WERI-Rb-1 (cell line): ENCODE measurements around the gene LIM2.

ENCODE experiments used
- DNase-seq: peaks from one replicate; pipeline ENCODE4 v3.0.0-alpha.2; 2020
- H3K27ac ChIP-seq: fragments of 250-450 bp; sonication (Bioruptor Pico); 2 replicates; pipeline ENCODE4 v1.5.1; 2020; ENCODE audit warnings: mild to moderate bottlenecking, moderate library complexity
- H3K27me3 ChIP-seq: fragments of 250-450 bp; sonication (Bioruptor Pico); 2 replicates; pipeline ENCODE4 v1.5.1; 2021; ENCODE audit warnings: mild to moderate bottlenecking, low read depth, moderate library complexity; ENCODE audit not compliant: insufficient read depth, severe bottlenecking
- H3K36me3 ChIP-seq: fragments of 250-450 bp; sonication (Bioruptor Pico); 2 replicates; pipeline ENCODE4 v1.5.1; 2020; ENCODE audit warnings: mild to moderate bottlenecking, moderate library complexity
- H3K4me3 ChIP-seq: 2 replicates; pipeline ENCODE4 v1.5.1; 2011; ENCODE audit warnings: low read depth, mild to moderate bottlenecking, control low read depth, low read length
- H3K9me3 ChIP-seq: fragments of 250-450 bp; sonication (Bioruptor Pico); 2 replicates; pipeline ENCODE4 v1.5.1; 2021; ENCODE audit warnings: mild to moderate bottlenecking, moderate library complexity; ENCODE audit not compliant: severe bottlenecking
- TF ChIP-seq, protein P1 (sequence below): IDR thresholded peaks from 2 replicates; pipeline ENCODE4 v1.5.1; 2011; ENCODE audit warnings: low read depth, mild to moderate bottlenecking, control low read depth, inconsistent platforms, low read length

The LIM2 gene

DNA sequence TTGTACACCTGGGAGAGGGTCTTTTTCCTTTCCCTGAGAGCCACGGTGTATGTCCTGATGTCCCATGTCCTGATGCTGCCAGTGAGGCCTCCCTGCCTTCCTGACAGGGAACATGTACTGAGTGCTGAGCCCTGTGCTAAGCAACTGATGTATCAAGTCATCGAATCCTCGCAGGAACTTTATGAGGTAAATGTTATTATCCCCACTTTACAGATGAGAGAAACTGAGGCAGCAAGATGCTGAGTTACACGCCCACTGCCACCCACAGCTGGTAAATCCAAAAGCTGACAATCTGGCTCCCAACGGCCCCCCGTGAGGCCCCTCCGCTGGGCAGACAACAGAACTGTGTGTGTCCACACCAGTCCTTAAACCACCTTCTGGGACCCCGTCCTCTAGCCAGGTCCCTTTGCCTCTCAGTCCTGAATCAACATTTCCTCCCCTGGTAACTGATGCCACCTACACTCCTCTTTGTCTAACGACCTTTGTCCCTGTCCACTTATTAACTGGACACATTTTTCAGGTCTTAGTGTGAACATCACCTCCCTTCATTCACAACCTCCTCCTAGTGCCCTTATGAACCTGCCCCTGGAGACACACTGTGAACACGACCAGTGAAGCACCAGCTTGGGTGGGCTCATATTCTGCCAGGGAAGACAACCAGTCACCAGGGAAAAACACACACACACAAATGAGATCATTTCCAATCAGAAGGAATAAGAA is 40.4 kb downstream of the LIM2 start:
- H3K9me3 ChIP-seq: peaks cover 3% of the 10 kb centered on the region
- H3K27ac ChIP-seq: no peak overlapping the region
- peak; percentile 2 for DNase-seq
- peaks cover 28% of the 10 kb centered on the region for H3K36me3 ChIP-seq
- no peaks in the 10 kb centered on the region for H3K27me3 ChIP-seq
- TF ChIP-seq, protein P1, sequence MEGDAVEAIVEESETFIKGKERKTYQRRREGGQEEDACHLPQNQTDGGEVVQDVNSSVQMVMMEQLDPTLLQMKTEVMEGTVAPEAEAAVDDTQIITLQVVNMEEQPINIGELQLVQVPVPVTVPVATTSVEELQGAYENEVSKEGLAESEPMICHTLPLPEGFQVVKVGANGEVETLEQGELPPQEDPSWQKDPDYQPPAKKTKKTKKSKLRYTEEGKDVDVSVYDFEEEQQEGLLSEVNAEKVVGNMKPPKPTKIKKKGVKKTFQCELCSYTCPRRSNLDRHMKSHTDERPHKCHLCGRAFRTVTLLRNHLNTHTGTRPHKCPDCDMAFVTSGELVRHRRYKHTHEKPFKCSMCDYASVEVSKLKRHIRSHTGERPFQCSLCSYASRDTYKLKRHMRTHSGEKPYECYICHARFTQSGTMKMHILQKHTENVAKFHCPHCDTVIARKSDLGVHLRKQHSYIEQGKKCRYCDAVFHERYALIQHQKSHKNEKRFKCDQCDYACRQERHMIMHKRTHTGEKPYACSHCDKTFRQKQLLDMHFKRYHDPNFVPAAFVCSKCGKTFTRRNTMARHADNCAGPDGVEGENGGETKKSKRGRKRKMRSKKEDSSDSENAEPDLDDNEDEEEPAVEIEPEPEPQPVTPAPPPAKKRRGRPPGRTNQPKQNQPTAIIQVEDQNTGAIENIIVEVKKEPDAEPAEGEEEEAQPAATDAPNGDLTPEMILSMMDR: no peak
- no peak overlapping the region for H3K4me3 ChIP-seq

DNA sequence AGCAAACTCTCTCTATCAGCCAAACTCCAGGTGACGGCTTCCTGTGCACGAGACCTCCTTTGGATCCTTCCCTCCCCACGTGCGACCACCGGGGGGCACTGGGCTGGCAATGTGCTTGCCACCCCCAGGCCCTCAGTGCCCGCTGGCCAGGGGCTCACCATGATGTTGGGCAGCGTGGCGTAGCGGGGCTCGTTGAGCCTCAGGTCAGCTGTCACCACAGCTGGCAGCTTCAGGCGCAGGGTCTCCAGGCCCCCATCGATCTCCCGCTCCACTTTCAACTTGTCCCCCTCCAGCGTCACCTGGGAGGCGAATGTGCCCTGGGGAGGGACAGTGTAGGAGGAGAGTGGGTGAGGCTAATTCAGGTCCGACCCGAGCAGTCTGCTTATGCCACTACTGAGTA is 41.0 kb downstream of the LIM2 start:
- TF ChIP-seq, protein P1: 0 out of 2 replicates have a peak, but pooled peaks have one; percentile 12
- peak; percentile 5 for DNase-seq
- Histone ChIP-seq H3K27me3 (no peaks in the 10 kb centered on the region), H3K36me3 (peaks cover 27% of the 10 kb centered on the region), H3K9me3 (peaks cover 3% of the 10 kb centered on the region), H3K27ac (no peak overlapping the region), H3K4me3 (no peak overlapping the region)

DNA sequence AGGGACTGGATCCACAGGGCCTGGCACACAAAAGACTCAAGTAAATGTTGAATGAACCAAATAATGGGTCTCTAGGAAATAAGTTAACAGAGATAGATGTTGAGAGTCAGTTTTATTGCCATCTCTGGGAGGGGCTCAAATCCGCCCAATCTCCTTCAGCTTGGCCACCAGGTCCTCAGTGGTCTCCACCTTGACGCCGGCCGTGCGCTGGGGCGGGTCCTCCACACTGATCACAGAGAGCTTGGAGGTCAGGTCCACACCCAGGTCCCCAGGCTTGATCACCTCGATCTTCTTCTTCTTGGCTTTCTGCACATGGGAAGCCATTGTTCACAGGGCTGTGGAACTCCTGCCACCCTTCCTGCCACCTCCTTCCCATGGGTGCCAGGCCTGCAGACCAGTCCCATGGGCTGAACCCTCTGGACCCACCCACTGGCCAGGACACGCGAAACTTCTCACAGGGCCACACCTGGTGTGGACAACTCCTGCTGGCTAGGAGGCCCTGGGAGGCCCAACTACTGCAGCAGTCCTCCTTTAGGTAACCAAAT is 42.6 kb downstream of the LIM2 start:
- peak; percentile 1 for DNase-seq
- TF ChIP-seq, protein P1: no peak
- H3K4me3 ChIP-seq: no peak overlapping the region
- no peaks in the 10 kb centered on the region for H3K27me3 ChIP-seq
- H3K27ac ChIP-seq: no peak overlapping the region
- H3K9me3 ChIP-seq: no peaks in the 10 kb centered on the region
- H3K36me3 ChIP-seq: peaks cover 19% of the 10 kb centered on the region

DNA sequence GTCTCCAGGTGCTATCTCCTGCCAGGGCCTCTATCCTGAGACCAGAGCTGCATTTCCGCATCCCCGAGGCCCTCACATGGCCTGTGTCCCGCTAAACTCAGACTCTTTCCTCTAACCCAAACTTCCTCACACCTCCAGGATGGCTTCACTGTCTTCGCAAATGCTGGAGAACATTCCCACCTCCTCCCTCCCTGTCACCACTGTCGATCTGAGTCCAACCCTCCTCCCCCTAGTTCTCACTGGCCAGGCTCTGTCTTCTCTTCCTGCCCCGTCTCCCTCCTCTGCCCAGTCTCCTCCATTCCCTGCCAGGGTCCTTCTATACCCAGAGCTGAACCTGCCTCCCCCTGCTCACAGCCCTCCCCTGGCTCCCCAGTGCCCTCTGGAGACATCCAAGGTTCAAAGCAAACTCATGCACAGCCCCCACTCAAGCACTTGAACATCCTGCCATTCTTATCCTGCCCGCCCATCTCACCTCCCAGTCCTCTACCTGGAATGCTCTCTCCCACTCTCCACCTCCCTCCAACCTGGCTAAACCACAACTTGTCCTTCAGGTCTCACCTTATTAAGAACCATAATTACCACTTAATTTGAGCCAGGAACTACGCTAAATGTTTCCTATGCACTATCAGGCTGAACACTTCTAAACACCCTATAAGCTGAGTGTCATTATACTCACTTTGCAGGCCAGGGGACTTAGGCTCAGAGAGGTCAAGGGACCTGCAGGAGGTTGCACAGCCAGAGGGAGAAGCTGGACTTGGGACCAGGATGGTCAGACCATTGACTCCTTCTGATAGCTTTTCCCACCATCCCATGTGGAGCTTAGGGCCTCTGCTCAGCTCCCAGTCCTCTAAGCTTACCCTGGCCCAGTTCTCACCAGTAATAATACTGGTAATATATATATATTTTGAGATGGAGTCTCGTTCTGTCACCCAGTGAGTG is 44.9 kb downstream of the LIM2 start:
- no peaks in the 10 kb centered on the region for H3K27me3 ChIP-seq
- H3K4me3 ChIP-seq: no peak overlapping the region
- H3K9me3 ChIP-seq: no peaks in the 10 kb centered on the region
- peaks cover 13% of the 10 kb centered on the region for H3K36me3 ChIP-seq
- TF ChIP-seq, protein P1: no peak
- no peak overlapping the region for H3K27ac ChIP-seq
- DNase-seq: no peak

DNA sequence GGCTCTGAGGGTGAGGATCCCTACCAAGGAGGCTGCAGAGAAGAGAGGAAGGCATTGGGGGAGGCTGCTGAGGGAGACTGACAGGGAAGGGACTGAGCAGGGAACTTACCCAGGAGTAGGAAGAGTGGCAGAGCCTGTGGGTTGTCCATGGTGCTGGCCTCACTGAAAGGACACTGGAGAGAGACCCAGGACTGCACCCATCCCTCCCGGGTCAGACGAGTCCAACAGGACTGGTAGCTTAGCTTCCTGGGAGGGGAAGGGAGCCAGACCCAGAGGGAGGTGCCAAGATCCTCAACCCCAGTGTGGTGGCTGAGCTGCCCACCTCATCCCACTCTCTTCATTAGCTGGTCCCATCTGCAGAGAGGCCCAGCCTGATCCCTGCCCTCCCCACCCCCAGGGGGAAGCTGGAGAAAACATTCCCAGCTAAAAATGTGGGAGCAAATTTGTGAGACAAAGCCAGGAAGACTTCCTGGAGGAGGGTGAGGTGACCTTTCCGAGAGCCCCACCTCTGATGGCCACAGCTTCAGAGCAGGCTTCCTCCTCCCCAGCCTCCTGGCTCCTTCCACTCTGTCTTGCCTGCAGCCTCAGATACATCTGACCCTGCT is 45.7 kb downstream of the LIM2 start, which contains the start of gene VSIG10L:
Gene VSIG10L (minus strand): TSS at position 164 of the 605 bp plus-strand sequence. CDS start 15 bp downstream, at position 149.
- peaks cover 13% of the 10 kb centered on the region for H3K36me3 ChIP-seq

More for the DNA sequence above, 45.7 kb downstream of the LIM2 start, which contains the start of gene VSIG10L:
- TF ChIP-seq, protein P1: no peak
- no peaks in the 10 kb centered on the region for H3K9me3 ChIP-seq
- no peak within 1 kb of the TSS for H3K4me3 ChIP-seq
- no peaks in the 10 kb centered on the region for H3K27me3 ChIP-seq
- H3K27ac ChIP-seq: no peak within 1 kb of the TSS
- DNase-seq: no peak
